ENCODE results near the gene DPYSL5. TPM values are rescaled to one million over a fixed set of nuclear protein-coding genes. Genes with fewer than 3 reads are reported as not detected.

DPYSL5 gene
- total RNA-seq, 2 experiments from 2014 or later: not detected

GRCh38 chr2:26974352-26974751 lies 126.4 kb downstream of the DPYSL5 start:
- DNase-seq: no peak
- TF ChIP-seq, protein P1, sequence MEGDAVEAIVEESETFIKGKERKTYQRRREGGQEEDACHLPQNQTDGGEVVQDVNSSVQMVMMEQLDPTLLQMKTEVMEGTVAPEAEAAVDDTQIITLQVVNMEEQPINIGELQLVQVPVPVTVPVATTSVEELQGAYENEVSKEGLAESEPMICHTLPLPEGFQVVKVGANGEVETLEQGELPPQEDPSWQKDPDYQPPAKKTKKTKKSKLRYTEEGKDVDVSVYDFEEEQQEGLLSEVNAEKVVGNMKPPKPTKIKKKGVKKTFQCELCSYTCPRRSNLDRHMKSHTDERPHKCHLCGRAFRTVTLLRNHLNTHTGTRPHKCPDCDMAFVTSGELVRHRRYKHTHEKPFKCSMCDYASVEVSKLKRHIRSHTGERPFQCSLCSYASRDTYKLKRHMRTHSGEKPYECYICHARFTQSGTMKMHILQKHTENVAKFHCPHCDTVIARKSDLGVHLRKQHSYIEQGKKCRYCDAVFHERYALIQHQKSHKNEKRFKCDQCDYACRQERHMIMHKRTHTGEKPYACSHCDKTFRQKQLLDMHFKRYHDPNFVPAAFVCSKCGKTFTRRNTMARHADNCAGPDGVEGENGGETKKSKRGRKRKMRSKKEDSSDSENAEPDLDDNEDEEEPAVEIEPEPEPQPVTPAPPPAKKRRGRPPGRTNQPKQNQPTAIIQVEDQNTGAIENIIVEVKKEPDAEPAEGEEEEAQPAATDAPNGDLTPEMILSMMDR (IDR thresholded peaks at IDR 0.05): no peak
- ChIA-PET CTCF (interaction anchor here (0.6 to 1.3 kb wide), 2 partner anchors 42 to 329 kb away, joined by 3 to 7 read pairs; no protein-coding TSS in a partner anchor), POLR2A (no interaction called here)
- H3K36me3 Mint-ChIP-seq (ENCODE audit: low read depth): no peaks in the 10 kb centered on the region
- H3K27ac Mint-ChIP-seq: no peak overlapping the region
- no peak for ATAC-seq
- H3K27me3 Mint-ChIP-seq: peaks cover 4% of the 10 kb centered on the region
- no peak overlapping the region for H3K4me3 Mint-ChIP-seq
- H3K4me1 Mint-ChIP-seq (ENCODE audit: low read depth): peaks cover 11% of the 10 kb centered on the region
- no peaks in the 10 kb centered on the region for H3K9me3 Mint-ChIP-seq
- intact Hi-C loops (cut with micrococcal nuclease): no loop called here

DNA sequence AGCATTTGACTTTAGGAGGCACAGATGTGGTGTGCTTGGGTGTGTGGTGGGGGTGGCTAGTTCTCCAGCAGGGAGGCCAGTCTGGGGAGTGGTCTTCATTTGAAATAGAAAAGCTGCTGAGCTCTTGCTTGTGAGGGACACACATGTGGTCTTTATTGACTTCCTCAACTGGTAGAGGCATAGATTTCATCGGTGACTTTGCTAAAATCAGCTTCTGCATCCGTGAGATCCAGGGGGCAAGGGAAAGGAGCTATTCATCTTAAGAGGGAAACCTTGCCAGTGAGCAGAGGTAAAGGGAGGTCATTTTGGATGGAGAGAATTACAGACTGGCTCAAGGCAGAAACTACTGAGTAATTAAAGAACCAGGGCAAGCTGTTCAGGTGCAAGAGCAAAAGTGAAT lies 127.2 kb downstream of the DPYSL5 start:
- Mint-ChIP-seq H3K9me3 (no peaks in the 10 kb centered on the region), H3K4me1 (ENCODE audit: low read depth) (peaks cover 6% of the 10 kb centered on the region), H3K27ac (no peak overlapping the region), H3K27me3 (peaks cover 1% of the 10 kb centered on the region), H3K4me3 (no peak overlapping the region), H3K36me3 (ENCODE audit: low read depth) (no peaks in the 10 kb centered on the region)
- DNase-seq: no peak
- ChIA-PET CTCF (interaction anchor here (0.6 to 3.3 kb wide), 7 partner anchors 9 to 329 kb away, joined by 3 to 30 read pairs (median 7); no protein-coding TSS in a partner anchor), POLR2A (no interaction called here)
- intact Hi-C loops (cut with micrococcal nuclease): no loop called here
- ATAC-seq: no peak
- TF ChIP-seq, protein P1 (IDR thresholded peaks at IDR 0.05): no peak

DNA sequence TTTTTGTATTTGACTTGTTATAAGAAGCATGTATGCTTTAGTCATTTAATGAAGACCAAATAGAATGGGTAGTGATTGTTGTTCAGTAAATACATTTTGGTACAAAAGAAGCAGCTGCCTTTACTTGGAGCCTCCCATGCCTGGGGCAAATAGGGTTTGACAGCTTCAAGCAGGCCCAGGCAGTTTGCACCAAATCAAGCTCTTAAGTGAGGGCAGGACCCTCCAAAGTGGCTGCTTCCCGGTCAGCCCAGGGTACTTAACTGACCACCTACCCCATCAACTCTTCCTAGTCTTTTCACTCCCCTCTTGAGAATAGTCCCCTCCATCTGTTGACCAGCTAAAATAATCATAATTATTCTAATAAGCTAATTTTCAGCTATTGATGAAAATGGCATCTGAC lies 127.7 kb downstream of the DPYSL5 start:
- TF ChIP-seq, protein P1 (IDR thresholded peaks at IDR 0.05): no peak
- ChIA-PET CTCF (interaction anchor here (0.7 to 3.3 kb wide), 6 partner anchors 8 to 327 kb away, joined by 3 to 30 read pairs (median 7); no protein-coding TSS in a partner anchor), POLR2A (no interaction called here)
- no peak overlapping the region for H3K27ac Mint-ChIP-seq
- H3K4me3 Mint-ChIP-seq: no peak overlapping the region
- no peaks in the 10 kb centered on the region for H3K9me3 Mint-ChIP-seq
- intact Hi-C loops (cut with micrococcal nuclease): no loop called here
- peaks cover 1% of the 10 kb centered on the region for H3K27me3 Mint-ChIP-seq
- no peak for ATAC-seq
- no peak for DNase-seq
- H3K4me1 Mint-ChIP-seq (ENCODE audit: low read depth): peaks cover 6% of the 10 kb centered on the region
- H3K36me3 Mint-ChIP-seq (ENCODE audit: low read depth): no peaks in the 10 kb centered on the region

DNA sequence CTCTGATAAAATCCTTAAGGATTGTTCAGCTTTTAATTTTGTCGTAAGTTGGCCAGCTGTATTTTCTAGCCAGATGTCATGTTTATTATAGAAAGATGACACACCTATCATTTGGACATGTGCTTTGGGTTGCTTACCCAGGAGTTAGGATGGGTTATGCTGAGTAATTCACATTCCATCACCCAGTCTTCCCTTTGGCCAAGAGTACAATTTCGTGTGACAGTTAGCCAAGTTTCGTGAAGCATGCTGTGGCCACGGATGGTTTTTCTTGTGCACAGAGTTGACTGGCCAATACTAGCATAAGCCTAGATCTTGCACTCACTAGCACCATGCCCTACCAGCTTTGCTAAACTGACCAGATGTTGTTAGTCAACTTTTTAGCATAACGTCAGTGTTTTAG lies 128.3 kb downstream of the DPYSL5 start:
- POLR2A ChIA-PET: no interaction called here
- intact Hi-C loops (cut with micrococcal nuclease): no loop called here
- Mint-ChIP-seq H3K27me3 (peaks cover under 1% of the 10 kb centered on the region), H3K36me3 (ENCODE audit: low read depth) (no peaks in the 10 kb centered on the region), H3K27ac (no peak overlapping the region), H3K4me3 (no peak overlapping the region), H3K9me3 (no peaks in the 10 kb centered on the region), H3K4me1 (ENCODE audit: low read depth) (peaks cover 4% of the 10 kb centered on the region)
- CTCF ChIA-PET: interaction anchor here (1.5 to 3.3 kb wide), 3 partner anchors 14 to 130 kb away, joined by 7 to 30 read pairs (median 7); no protein-coding TSS in a partner anchor
- DNase-seq (no peak), ATAC-seq (no peak)
- TF ChIP-seq, protein P1 (IDR thresholded peaks at IDR 0.05): no peak

DNA sequence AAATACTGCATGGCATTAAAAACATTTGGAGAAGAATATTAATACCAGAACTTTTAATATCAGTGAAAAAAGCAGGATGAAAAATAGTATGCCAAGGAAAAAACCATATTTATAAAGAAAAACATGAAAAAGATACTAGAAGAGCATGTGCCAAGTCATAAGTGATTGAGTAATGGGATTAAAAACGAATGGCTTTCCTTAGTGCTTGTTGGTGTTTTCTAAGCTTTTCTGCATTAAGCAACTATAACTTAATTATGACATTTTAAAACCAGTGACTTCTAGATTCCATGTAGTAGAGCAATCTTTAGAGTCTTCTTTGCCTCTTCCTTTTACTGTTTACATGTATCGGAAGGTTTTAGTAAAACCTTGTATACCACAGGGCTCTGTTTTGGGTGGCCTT lies 129.1 kb downstream of the DPYSL5 start:
- Mint-ChIP-seq H3K4me3 (no peak overlapping the region), H3K36me3 (ENCODE audit: low read depth) (no peaks in the 10 kb centered on the region), H3K27me3 (no peaks in the 10 kb centered on the region), H3K27ac (no peak overlapping the region), H3K4me1 (ENCODE audit: low read depth) (no peaks in the 10 kb centered on the region), H3K9me3 (no peaks in the 10 kb centered on the region)
- DNase-seq (no peak), ATAC-seq (no peak)
- ChIA-PET POLR2A (interaction anchor here (1.3 kb wide), 1 partner anchor 10 kb away, joined by 3 read pairs; no protein-coding TSS in a partner anchor), CTCF (interaction anchor here (1.1 to 3.3 kb wide), 4 partner anchors 10 to 45 kb away, joined by 3 to 30 read pairs (median 6); no protein-coding TSS in a partner anchor)
- TF ChIP-seq, protein P1 (IDR thresholded peaks at IDR 0.05): no peak
- intact Hi-C loops (cut with micrococcal nuclease): no loop called here
